Mesenchymal stem cell (in vitro differentiated cells and primary cell): Measurements from ENCODE around the gene OGFOD2.

Experiments used
- DNase-seq: peaks from one replicate; pipeline ENCODE4 v3.0.0-alpha.2; 2013
- H2AFZ ChIP-seq: one replicate; pipeline ENCODE4 v1.6.1; 2013; ENCODE audit warnings: low read depth, mild to moderate bottlenecking, control low read depth, inconsistent platforms, low read length, moderate library complexity
- H2AK5ac ChIP-seq: 2 replicates; pipeline ENCODE4 v1.6.1; 2013; ENCODE audit warnings: low read length, moderate library complexity, mild to moderate bottlenecking, inconsistent platforms; ENCODE audit not compliant: severe bottlenecking
- H2BK120ac ChIP-seq: one replicate; pipeline ENCODE4 v1.6.1; 2013; ENCODE audit warnings: low read depth, mild to moderate bottlenecking, inconsistent platforms, low read length, moderate library complexity
- H2BK12ac ChIP-seq, 2 experiments: one replicate each; pipeline ENCODE4 v1.6.1; 2013; ENCODE audit warnings: inconsistent platforms in 2 of 2, low read length in 2 of 2, mild to moderate bottlenecking in 2 of 2, moderate library complexity in 2 of 2, control low read depth in 1 of 2
- H2BK15ac ChIP-seq: one replicate; pipeline ENCODE4 v1.6.1; 2013; ENCODE audit warnings: mild to moderate bottlenecking, low read depth, inconsistent platforms; ENCODE audit not compliant: poor library complexity, severe bottlenecking
- H2BK5ac ChIP-seq: 2 replicates; pipeline ENCODE4 v1.6.1; 2013; ENCODE audit warnings: low read depth, mild to moderate bottlenecking, low read length, control low read depth, inconsistent platforms; ENCODE audit not compliant: poor library complexity, severe bottlenecking
- H3K14ac ChIP-seq, 2 experiments: one replicate each; pipeline ENCODE4 v1.6.1; 2013; ENCODE audit warnings: inconsistent platforms in 2 of 2, low read length in 2 of 2, control low read depth in 1 of 2, mild to moderate bottlenecking in 1 of 2, moderate library complexity in 1 of 2
- H3K18ac ChIP-seq, 2 experiments: one replicate each; pipeline ENCODE4 v1.6.1; 2013; ENCODE audit warnings: inconsistent platforms in 2 of 2, low read length in 2 of 2, control low read depth in 1 of 2, low read depth in 1 of 2, mild to moderate bottlenecking in 1 of 2
- H3K23ac ChIP-seq, 2 experiments: one replicate each; pipeline ENCODE4 v1.6.1; 2013; ENCODE audit warnings: inconsistent platforms in 2 of 2, low read length in 2 of 2, mild to moderate bottlenecking in 2 of 2, moderate library complexity in 2 of 2, control low read depth in 1 of 2
- H3K27ac ChIP-seq: 2 replicates; pipeline ENCODE4 v1.5.1; 2013; ENCODE audit warnings: mild to moderate bottlenecking, moderate library complexity, low read length, control low read depth, inconsistent platforms; ENCODE audit not compliant: poor library complexity, severe bottlenecking
- H3K27me3 ChIP-seq, 2 experiments: 2 replicates each; pipeline versions ENCODE4 v1.6.1 to v1.7.0; 2013; ENCODE audit warnings: low read length in 2 of 2, mild to moderate bottlenecking in 2 of 2, moderate library complexity in 2 of 2, control low read depth in 1 of 2, inconsistent platforms in 1 of 2; ENCODE audit not compliant: control insufficient read depth in 1 of 2, insufficient read depth in 1 of 2
- H3K36me3 ChIP-seq, 2 experiments: 2 replicates each; pipeline versions ENCODE4 v1.6.1 to v1.7.0; 2013; ENCODE audit warnings: low read length in 2 of 2, control low read depth in 1 of 2, inconsistent platforms in 1 of 2, low read depth in 1 of 2, mild to moderate bottlenecking in 1 of 2; ENCODE audit not compliant: insufficient read depth in 2 of 2, control insufficient read depth in 1 of 2
- H3K4ac ChIP-seq, 2 experiments: one replicate each; pipeline ENCODE4 v1.6.1; 2013; ENCODE audit warnings: inconsistent platforms in 2 of 2, low read length in 2 of 2, mild to moderate bottlenecking in 2 of 2, moderate library complexity in 2 of 2, control low read depth in 1 of 2, low read depth in 1 of 2
- H3K4me1 ChIP-seq: 2 replicates; pipeline ENCODE4 v1.6.1; 2013; ENCODE audit warnings: low read depth, low read length, control low read depth; ENCODE audit not compliant: control insufficient read depth, insufficient read depth
- H3K4me2 ChIP-seq: 2 replicates; pipeline ENCODE4 v1.6.1; 2013; ENCODE audit warnings: low read length, mild to moderate bottlenecking, inconsistent platforms; ENCODE audit not compliant: poor library complexity, severe bottlenecking
- H3K4me3 ChIP-seq, 2 experiments: 2 replicates each; pipeline versions ENCODE4 v1.5.1 to v1.7.0; 2013; ENCODE audit warnings: low read length in 2 of 2, mild to moderate bottlenecking in 2 of 2, control low read depth in 1 of 2, low read depth in 1 of 2; ENCODE audit not compliant: insufficient read depth in 1 of 2
- H3K79me1 ChIP-seq: replicated peaks from 2 replicates; pipeline ENCODE4 v1.6.1; 2013; ENCODE audit warnings: mild to moderate bottlenecking, control low read depth, low read length, inconsistent platforms; ENCODE audit not compliant: poor library complexity, severe bottlenecking
- H3K9ac ChIP-seq: 2 replicates; pipeline ENCODE4 v1.7.0; 2013; ENCODE audit warnings: mild to moderate bottlenecking, low read length, moderate library complexity
- H3K9me3 ChIP-seq: 2 replicates; pipeline ENCODE4 v1.7.0; 2013; ENCODE audit warnings: mild to moderate bottlenecking, low read length; ENCODE audit not compliant: control insufficient read depth
- H4K8ac ChIP-seq: one replicate; pipeline ENCODE4 v1.6.1; 2013; ENCODE audit warnings: inconsistent platforms, mild to moderate bottlenecking, low read length, moderate library complexity
- H4K91ac ChIP-seq: one replicate; pipeline ENCODE4 v1.6.1; 2013; ENCODE audit warnings: mild to moderate bottlenecking, low read length, inconsistent platforms
- WGBS: methylation state at CpG from one replicate; pipeline ENCODE4 v1.1.7; 2013; ENCODE audit warnings: mixed read lengths; 5-methylcytosine and 5-hydroxymethylcytosine counted together

The OGFOD2 gene

DNA sequence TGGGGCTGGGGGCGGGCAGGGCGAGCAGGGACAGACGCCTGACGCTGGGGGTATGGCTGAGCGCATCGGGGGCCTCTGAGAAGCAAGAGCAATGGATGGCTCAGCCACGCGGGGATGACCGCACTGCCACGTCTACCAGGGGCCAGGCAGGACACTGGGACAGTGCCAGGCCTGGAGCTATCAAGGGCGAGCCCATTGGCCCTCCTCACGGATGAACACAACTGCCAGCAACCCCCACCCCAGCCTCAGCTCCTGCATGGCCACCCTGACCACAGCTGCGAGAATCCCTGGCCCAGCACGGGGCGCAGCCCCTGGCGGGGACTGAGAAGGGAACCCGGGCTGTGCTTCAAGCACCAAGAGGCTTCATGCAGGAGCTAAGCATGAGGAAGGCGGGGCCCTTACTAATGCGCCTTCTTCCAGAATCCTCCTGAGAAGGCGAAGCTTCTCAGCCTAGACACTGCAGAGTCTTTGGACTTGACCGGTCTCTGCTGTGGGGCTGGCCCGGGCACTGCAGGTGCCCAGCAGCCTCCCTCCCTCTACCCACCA lies 14.9 kb downstream of the OGFOD2 start:
- Histone ChIP-seq H3K23ac (no peak overlapping the region), H3K4me3 (no peak overlapping the region), H3K27me3 (no peaks in the 10 kb centered on the region), H2BK12ac (no peak overlapping the region), H3K18ac (no peak overlapping the region), H2BK5ac (no peak overlapping the region), H3K4me1 (peaks cover 3% of the 10 kb centered on the region), H4K8ac (no peak overlapping the region), H3K14ac (no peak overlapping the region), H4K91ac (no peak overlapping the region), H3K4me2 (no peak overlapping the region), H3K27ac (no peak overlapping the region), H3K36me3 (peaks cover 36 to 62% of the 10 kb centered on the region in 2 experiments), H3K9me3 (no peaks in the 10 kb centered on the region), H3K79me1 (no peaks in the 10 kb centered on the region), H2BK120ac (no peak overlapping the region), H2BK15ac (no peak overlapping the region), H3K4ac (no peak overlapping the region), H3K9ac (no peak overlapping the region), H2AK5ac (no peak overlapping the region), H2AFZ (no peak overlapping the region)
- 98% methylated on average over 22 of the region's 22 CpGs for WGBS
- DNase-seq = no peak

DNA sequence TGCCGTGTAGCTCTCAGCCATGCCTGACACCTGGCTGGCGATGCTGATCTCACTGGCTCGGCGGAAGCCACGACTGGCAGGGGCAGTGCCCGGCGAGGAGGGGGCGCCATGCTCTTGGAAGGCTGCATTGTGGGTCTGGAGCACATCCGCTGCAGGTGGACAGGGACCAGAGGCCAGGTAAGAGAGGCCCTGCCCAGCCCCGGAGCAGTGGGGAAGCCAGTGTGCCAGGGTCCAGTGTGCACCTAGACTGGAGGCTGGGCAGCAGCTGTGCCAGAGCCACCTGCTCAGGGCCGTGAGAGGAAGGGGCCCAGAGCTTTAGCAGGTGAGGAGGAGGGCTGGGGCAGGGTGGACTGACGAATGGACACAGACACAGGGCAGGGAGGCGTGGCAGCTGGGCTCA lies 15.5 kb downstream of the OGFOD2 start:
- Histone ChIP-seq H2BK5ac (no peak overlapping the region), H3K23ac (no peak overlapping the region), H3K9me3 (no peaks in the 10 kb centered on the region), H3K9ac (no peak overlapping the region), H2BK120ac (no peak overlapping the region), H4K91ac (no peak overlapping the region), H2BK15ac (no peak overlapping the region), H3K4me3 (no peak overlapping the region), H3K4ac (no peak overlapping the region), H4K8ac (no peak overlapping the region), H3K14ac (no peak overlapping the region), H3K4me1 (no peaks in the 10 kb centered on the region), H2BK12ac (no peak overlapping the region), H3K27ac (no peak overlapping the region), H2AK5ac (no peak overlapping the region), H3K4me2 (no peak overlapping the region), H3K79me1 (no peaks in the 10 kb centered on the region), H2AFZ (no peak overlapping the region), H3K18ac (no peak overlapping the region), H3K27me3 (no peaks in the 10 kb centered on the region), H3K36me3 (peaks cover 34 to 62% of the 10 kb centered on the region in 2 experiments)
- 96% methylated on average over 11 of the region's 13 CpGs for WGBS
- DNase-seq = no peak

DNA sequence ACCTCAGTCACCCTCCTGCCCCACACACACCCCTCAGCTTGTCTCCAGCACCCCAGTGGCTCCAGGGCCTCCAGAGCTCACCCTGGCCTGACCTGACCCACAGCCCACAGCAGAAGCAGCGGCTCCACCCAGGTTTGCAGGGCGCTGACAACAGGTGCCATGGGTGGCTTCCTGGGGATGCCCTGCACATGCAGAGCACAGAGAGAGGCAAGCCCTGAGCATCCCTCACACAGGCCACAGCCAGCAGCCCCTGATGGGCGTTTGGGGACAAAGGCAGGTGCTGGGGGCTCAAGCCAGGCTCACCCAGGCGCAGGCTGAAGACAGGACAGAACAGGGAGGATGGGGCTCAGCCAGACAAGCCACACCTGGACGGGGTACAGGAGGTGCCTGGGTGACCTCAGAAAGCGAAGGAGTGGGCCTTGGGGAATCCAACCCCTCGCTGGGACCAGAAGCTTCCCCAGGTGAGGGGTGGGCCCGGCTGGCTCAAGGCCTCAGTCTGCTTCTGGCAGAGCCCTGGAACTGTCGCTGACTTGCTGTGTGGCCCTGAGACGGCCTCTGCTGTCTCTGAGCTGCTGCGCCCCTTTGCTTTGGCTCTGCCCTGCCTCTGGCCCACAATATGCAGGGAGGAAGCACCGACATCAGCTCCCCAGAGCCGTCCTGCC lies 16.0 kb downstream of the OGFOD2 start:
- H3K27me3 ChIP-seq = no peaks in the 10 kb centered on the region
- no peak overlapping the region for H3K18ac ChIP-seq
- no peaks in the 10 kb centered on the region for H3K79me1 ChIP-seq
- H2BK12ac ChIP-seq = no peak overlapping the region
- H4K91ac ChIP-seq = no peak overlapping the region
- no peak overlapping the region for H3K27ac ChIP-seq
- H3K4ac ChIP-seq = no peak overlapping the region
- H3K36me3 ChIP-seq = peaks cover 34 to 60% of the 10 kb centered on the region in 2 experiments
- H2AFZ ChIP-seq = no peak overlapping the region
- no peak overlapping the region for H2BK120ac ChIP-seq
- H3K4me2 ChIP-seq = no peak overlapping the region
- H2BK5ac ChIP-seq = no peak overlapping the region
- DNase-seq = no peak
- no peak overlapping the region for H2BK15ac ChIP-seq
- no peaks in the 10 kb centered on the region for H3K4me1 ChIP-seq
- no peak overlapping the region for H3K23ac ChIP-seq
- no peak overlapping the region for H4K8ac ChIP-seq
- no peak overlapping the region for H3K14ac ChIP-seq
- 93% methylated on average over 12 of the region's 13 CpGs for WGBS
- no peak overlapping the region for H2AK5ac ChIP-seq
- no peaks in the 10 kb centered on the region for H3K9me3 ChIP-seq
- H3K9ac ChIP-seq = no peak overlapping the region
- H3K4me3 ChIP-seq = no peak overlapping the region

DNA sequence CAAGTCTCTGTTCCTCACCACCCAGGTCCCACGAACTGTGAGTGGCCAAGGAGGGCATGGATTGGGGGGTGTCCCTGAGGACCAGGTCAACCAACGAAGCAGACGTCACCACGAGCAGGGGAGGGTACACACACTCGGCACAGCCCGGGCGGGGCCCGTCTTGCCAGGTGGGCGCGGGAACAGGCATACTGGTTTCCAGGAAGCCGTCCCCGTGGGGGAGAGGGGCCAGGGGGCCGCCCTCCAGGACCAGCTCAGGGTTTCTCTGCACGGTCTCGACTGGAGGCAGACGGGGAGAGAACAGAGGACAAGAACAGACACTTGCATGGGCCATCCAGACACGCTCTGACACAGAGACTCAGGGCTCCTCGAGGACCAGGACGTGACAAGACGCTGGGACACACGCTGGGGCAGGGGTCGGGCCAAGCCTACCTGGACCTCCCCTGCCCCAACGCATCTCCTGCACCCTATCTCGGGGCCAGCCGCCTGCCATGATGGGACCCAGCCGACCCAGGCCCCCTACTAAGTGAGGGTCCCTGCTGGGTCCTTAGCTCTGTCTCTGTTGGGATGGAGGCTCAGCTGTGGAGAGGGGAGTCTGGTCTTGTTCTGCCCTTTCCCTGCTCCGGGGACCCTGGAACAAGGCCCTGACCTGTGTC lies 16.7 kb downstream of the OGFOD2 start:
- H3K4me2 ChIP-seq = no peak overlapping the region
- no peak overlapping the region for H3K23ac ChIP-seq
- no peak overlapping the region for H3K4me3 ChIP-seq
- no peak overlapping the region for H2AK5ac ChIP-seq
- H2BK15ac ChIP-seq = no peak overlapping the region
- peaks cover 33 to 60% of the 10 kb centered on the region in 2 experiments for H3K36me3 ChIP-seq
- no peak overlapping the region for H2BK5ac ChIP-seq
- DNase-seq = no peak
- no peak overlapping the region for H3K4ac ChIP-seq
- 89% methylated on average over 26 of the region's 27 CpGs for WGBS
- H3K27ac ChIP-seq = no peak overlapping the region
- no peak overlapping the region for H3K9ac ChIP-seq
- no peak overlapping the region for H3K14ac ChIP-seq
- H3K79me1 ChIP-seq = no peaks in the 10 kb centered on the region
- no peak overlapping the region for H2BK12ac ChIP-seq
- no peak overlapping the region for H2BK120ac ChIP-seq
- no peak overlapping the region for H4K91ac ChIP-seq
- no peaks in the 10 kb centered on the region for H3K9me3 ChIP-seq
- no peak overlapping the region for H4K8ac ChIP-seq
- no peak overlapping the region for H2AFZ ChIP-seq
- no peaks in the 10 kb centered on the region for H3K4me1 ChIP-seq
- no peaks in the 10 kb centered on the region for H3K27me3 ChIP-seq
- no peak overlapping the region for H3K18ac ChIP-seq
